ENCODE results near the gene GAREM1.

The GAREM1 gene

DNA sequence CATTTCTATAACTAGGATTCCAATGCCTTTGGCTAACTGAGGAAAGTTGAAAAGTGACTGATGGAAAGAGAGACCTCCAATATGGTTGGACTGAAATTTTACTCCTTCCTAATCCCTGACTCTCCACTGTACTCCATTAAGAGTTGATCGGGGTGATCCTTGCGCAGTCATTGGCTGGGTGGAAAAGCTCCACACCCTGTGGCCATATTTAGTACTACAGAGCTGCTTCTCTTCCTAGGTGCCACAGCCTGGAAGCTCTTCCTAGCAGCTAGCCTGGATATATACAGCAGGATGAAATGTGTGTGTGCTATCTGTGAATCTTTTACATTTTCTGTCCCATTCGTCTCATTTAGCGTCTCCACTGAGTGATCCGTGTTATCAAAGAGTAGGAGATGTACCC is 209.7 kb downstream of the GAREM1 start:
- Histone ChIP-seq H3K9me3 (replicated peaks; ENCODE audit: low read length) (no peaks in the 10 kb centered on the region), H3K36me3 (ENCODE audit: insufficient read depth, low read length) (no peaks in the 10 kb centered on the region), H3K4me3 (ENCODE audit: low read length) (no peak overlapping the region), H3K9ac (ENCODE audit: low read depth, low read length) (no peak overlapping the region), H3K4me1 (ENCODE audit: control insufficient read depth, insufficient read depth, low read length) (no peaks in the 10 kb centered on the region), H3K4me2 (ENCODE audit: low read length) (no peak overlapping the region), H3K27me3 (ENCODE audit: control insufficient read depth, insufficient read depth, low read length) (no peaks in the 10 kb centered on the region)

DNA sequence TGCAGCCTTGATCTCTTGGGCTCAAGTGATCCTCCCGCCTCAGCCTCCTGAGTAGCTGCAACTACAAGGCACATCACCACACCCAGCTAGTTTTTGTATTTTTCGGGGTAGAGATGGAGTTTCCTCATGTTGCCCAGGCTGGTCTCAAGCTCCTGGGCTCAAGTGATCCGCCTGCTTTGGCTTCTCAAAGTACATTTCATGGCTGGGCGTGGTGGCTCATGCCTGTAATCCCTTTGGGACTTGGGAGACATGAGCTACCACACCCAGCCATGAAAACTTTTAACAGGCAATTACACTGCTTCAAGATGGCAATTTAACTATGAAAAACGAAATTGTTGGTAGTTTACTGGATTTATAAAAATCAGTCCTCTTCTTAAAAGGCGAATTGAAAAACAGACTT is 211.1 kb downstream of the GAREM1 start:
- Histone ChIP-seq H3K27me3 (ENCODE audit: control insufficient read depth, insufficient read depth, low read length) (no peaks in the 10 kb centered on the region), H3K4me3 (ENCODE audit: low read length) (no peak overlapping the region), H3K4me1 (ENCODE audit: control insufficient read depth, insufficient read depth, low read length) (no peaks in the 10 kb centered on the region), H3K9ac (ENCODE audit: low read depth, low read length) (no peak overlapping the region), H3K36me3 (ENCODE audit: insufficient read depth, low read length) (no peaks in the 10 kb centered on the region), H3K9me3 (replicated peaks; ENCODE audit: low read length) (no peaks in the 10 kb centered on the region), H3K4me2 (ENCODE audit: low read length) (no peak overlapping the region)

DNA sequence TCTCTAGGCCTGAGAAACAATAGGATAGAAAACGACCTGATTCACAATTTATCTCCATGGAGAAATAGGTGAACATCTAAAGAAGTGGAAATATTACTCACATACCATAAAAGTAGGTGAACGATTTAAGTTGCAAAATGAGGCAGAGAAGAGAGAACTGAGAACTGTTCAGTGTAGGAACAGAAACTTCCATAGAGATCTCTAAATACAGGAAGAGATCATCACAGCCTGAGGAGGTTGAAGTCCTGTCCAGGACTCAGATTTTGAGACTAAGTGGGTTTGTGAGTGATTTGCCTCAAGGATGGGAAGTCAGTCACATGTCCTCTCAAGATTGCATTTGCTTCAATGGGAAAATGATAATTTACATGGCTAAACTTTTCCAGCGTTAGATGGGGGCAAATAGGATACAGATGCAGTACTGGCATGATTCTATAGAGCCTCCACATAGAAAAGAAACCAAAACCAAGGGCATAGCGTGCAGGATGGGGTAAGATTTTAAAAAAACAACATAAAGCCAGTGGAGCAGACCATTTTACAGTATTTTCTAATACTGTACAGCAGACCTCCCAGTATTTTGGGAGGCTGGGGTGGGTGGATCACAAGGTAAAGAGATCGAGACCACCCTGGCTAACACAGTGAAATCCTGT is 212.0 kb downstream of the GAREM1 start:
- Histone ChIP-seq H3K4me1 (ENCODE audit: control insufficient read depth, insufficient read depth, low read length) (no peaks in the 10 kb centered on the region), H3K27me3 (ENCODE audit: control insufficient read depth, insufficient read depth, low read length) (no peaks in the 10 kb centered on the region), H3K9ac (ENCODE audit: low read depth, low read length) (no peak overlapping the region), H3K36me3 (ENCODE audit: insufficient read depth, low read length) (no peaks in the 10 kb centered on the region), H3K4me3 (ENCODE audit: low read length) (no peak overlapping the region), H3K9me3 (replicated peaks; ENCODE audit: low read length) (no peaks in the 10 kb centered on the region), H3K4me2 (ENCODE audit: low read length) (no peak overlapping the region)

DNA sequence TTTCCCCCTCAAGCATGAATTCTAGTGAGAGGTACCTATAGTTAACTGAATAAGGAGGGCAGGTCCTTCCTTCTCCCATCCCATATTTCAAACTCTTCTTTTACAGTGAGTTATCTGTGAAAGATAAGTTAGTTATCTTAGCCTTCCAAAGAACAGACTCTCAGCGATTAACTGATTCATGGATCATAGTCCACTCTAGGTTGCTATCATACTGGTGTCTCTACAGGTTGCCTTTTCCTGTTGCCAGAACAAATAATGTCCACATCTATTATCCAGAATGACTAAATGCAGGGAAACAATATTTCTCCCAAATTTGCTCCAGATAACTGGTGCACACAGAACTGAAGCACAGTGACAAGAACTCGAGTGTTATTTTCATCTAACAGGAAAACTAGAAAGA is 212.5 kb downstream of the GAREM1 start:
- Histone ChIP-seq H3K4me2 (ENCODE audit: low read length) (no peak overlapping the region), H3K27me3 (ENCODE audit: control insufficient read depth, insufficient read depth, low read length) (no peaks in the 10 kb centered on the region), H3K4me3 (ENCODE audit: low read length) (no peak overlapping the region), H3K4me1 (ENCODE audit: control insufficient read depth, insufficient read depth, low read length) (no peaks in the 10 kb centered on the region), H3K9ac (ENCODE audit: low read depth, low read length) (no peak overlapping the region), H3K9me3 (replicated peaks; ENCODE audit: low read length) (no peaks in the 10 kb centered on the region), H3K36me3 (ENCODE audit: insufficient read depth, low read length) (no peaks in the 10 kb centered on the region)

DNA sequence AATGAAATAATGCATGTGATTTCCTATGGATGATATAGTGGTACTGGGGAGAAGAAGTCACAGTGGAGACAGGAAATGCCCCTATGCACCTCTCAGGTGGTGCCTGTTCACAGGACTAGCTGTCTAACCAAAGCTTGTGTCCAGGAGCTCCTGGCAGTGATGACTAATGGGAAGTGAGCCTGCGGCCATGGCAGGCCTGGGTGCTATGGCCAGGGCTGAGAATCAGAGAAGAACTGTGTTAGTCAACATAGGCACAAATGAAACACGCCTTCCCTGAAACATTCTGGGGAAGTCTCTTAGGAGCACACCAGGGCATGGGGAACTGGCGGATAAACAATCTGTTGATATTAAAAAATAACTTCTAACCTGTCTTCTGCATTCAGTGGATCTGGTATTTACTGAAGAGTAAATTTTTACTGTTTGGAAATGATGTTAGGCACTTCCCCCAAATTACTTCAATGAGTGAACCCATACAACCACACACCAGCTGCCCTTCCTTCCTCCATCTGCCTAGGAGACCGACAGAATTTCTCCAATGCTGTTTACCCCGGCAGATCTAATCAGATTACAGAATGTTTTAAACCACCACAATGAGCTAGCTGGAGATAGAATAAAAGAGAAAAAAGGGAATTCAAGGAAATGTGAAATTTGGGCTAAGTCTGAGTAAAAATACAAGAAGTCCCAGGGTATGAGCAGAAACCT is 213.4 kb downstream of the GAREM1 start:
- H3K4me1 ChIP-seq (ENCODE audit: control insufficient read depth, insufficient read depth, low read length) = no peaks in the 10 kb centered on the region
- H3K27me3 ChIP-seq (ENCODE audit: control insufficient read depth, insufficient read depth, low read length) = no peaks in the 10 kb centered on the region
- no peak overlapping the region for H3K4me2 ChIP-seq (ENCODE audit: low read length)
- no peaks in the 10 kb centered on the region for H3K36me3 ChIP-seq (ENCODE audit: insufficient read depth, low read length)
- H3K9ac ChIP-seq (ENCODE audit: low read depth, low read length) = no peak overlapping the region
- no peaks in the 10 kb centered on the region for H3K9me3 ChIP-seq (replicated peaks; ENCODE audit: low read length)
- H3K4me3 ChIP-seq (ENCODE audit: low read length) = no peak overlapping the region

DNA sequence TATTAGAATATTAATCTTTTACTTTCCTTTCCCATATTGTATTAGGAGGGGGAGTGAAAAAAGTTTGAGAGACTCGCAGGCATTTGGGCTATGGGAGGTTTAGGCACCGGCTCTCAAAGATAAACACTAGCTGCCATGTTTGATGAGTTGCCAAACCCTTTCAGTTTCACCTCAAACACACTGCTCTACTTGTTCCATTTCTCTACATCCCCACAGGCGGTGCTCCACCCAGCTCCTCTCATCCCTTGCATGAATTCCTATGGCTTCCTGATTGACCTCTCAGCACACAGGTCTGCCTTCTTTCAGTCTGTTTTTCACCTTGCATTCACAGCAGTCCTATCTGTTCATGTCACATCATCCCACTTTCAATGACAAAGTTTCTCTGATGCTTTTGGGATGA is 215.1 kb downstream of the GAREM1 start:
- no peaks in the 10 kb centered on the region for H3K4me1 ChIP-seq (ENCODE audit: control insufficient read depth, insufficient read depth, low read length)
- H3K9ac ChIP-seq (ENCODE audit: low read depth, low read length) = no peak overlapping the region
- H3K36me3 ChIP-seq (ENCODE audit: insufficient read depth, low read length) = no peaks in the 10 kb centered on the region
- H3K9me3 ChIP-seq (replicated peaks; ENCODE audit: low read length) = no peaks in the 10 kb centered on the region
- no peak overlapping the region for H3K4me2 ChIP-seq (ENCODE audit: low read length)
- H3K4me3 ChIP-seq (ENCODE audit: low read length) = no peak overlapping the region
- H3K27me3 ChIP-seq (ENCODE audit: control insufficient read depth, insufficient read depth, low read length) = peaks cover 5% of the 10 kb centered on the region

DNA sequence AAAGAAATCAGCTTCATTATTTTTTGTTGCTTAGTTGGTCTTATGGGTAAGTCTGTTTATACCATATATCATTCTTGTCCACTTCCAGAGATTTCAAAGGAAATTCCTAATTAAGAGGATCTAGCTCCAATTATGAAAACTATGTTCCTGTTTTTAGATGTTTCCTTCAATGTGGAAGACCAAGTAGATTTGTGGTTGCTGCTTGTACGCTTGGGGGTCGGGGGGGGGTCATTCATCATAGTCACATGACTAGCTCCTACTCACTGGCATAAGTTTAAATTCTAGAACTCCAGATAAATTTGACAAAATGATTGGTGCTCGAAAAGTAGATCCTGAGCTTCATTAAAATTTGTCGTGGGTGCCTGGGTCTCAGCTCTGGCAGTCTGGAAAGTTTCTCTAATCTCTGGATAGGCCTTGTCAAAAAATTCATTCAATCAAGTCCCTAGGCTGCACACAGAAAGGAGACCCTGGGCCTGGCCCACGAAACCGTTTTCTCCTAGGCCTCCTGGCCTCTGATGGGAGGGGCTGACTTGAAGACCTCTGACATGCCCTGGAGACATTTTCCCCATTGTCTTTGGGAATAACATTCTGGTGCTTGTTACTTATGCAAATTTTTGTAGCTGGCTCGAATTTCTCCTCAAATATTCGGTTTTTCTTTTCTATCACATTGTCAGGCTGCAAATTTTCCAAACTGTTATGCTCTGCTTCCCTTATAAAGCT is 218.4 kb downstream of the GAREM1 start:
- no peak overlapping the region for H3K4me3 ChIP-seq (ENCODE audit: low read length)
- H3K4me1 ChIP-seq (ENCODE audit: control insufficient read depth, insufficient read depth, low read length) = no peaks in the 10 kb centered on the region
- no peaks in the 10 kb centered on the region for H3K9me3 ChIP-seq (replicated peaks; ENCODE audit: low read length)
- H3K36me3 ChIP-seq (ENCODE audit: insufficient read depth, low read length) = no peaks in the 10 kb centered on the region
- no peak overlapping the region for H3K9ac ChIP-seq (ENCODE audit: low read depth, low read length)
- no peak overlapping the region for H3K4me2 ChIP-seq (ENCODE audit: low read length)
- H3K27me3 ChIP-seq (ENCODE audit: control insufficient read depth, insufficient read depth, low read length) = peaks cover 5% of the 10 kb centered on the region

DNA sequence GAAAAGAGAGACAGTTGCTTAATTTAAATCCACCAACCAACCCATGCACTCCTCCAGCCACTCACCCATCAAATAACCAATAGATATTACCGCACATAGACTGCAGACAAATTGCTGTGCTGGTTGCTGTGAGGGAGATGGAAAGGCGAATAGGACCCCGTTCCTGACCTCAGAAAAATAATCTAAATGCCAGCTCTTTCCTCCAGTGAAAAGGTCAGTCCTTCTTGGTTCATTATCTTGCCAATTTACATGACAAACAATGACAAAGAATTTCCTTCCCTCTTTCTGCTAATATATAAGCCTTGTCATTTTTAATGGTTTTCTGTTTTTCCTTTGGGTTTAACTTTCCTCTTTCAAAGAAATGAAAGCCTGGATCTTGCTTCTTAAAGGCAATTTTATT is 219.2 kb downstream of the GAREM1 start:
- peaks cover 5% of the 10 kb centered on the region for H3K27me3 ChIP-seq (ENCODE audit: control insufficient read depth, insufficient read depth, low read length)
- H3K4me2 ChIP-seq (ENCODE audit: low read length) = no peak overlapping the region
- no peak overlapping the region for H3K9ac ChIP-seq (ENCODE audit: low read depth, low read length)
- H3K4me1 ChIP-seq (ENCODE audit: control insufficient read depth, insufficient read depth, low read length) = no peaks in the 10 kb centered on the region
- no peak overlapping the region for H3K4me3 ChIP-seq (ENCODE audit: low read length)
- no peaks in the 10 kb centered on the region for H3K9me3 ChIP-seq (replicated peaks; ENCODE audit: low read length)
- no peaks in the 10 kb centered on the region for H3K36me3 ChIP-seq (ENCODE audit: insufficient read depth, low read length)

DNA sequence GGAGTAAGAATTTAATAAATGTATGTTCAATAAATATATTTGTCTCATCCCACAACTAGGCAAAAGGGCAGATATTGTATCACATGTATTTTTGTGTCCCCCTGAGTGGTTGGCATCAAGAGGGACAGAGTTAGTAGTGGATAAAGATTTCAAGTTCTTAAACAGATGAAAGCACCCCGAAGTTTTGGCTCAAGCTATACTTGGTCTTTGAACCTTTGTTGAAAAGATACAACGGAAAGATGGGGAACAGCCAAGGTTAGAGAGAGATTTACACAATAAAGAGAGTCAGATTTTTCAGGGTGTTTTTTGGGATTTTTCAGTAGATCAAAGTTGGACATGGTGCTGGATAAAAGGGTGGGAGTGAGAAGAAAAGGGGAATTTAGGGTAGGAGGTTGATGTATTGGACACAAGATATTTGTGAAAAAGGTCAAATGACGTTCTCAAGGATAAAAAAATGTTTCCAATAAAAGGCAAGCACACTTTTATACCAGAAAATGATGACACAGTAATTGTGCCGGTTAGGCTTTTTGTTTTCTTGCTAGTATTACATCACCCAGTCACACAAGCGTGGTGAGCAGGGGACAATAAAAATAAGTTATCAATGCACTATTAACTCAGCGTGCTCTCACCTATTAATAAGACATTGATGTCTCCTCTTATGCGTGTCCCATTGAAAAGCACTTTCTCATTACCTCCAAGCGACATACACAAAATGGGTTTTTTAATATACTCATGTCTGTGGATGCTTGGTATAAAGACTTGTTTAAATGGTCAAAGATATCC is 221.3 kb downstream of the GAREM1 start:
- H3K27me3 ChIP-seq (ENCODE audit: control insufficient read depth, insufficient read depth, low read length) = peaks cover 5% of the 10 kb centered on the region
- H3K36me3 ChIP-seq (ENCODE audit: insufficient read depth, low read length) = no peaks in the 10 kb centered on the region
- no peak overlapping the region for H3K9ac ChIP-seq (ENCODE audit: low read depth, low read length)
- no peak overlapping the region for H3K4me2 ChIP-seq (ENCODE audit: low read length)
- no peaks in the 10 kb centered on the region for H3K9me3 ChIP-seq (replicated peaks; ENCODE audit: low read length)
- no peak overlapping the region for H3K4me3 ChIP-seq (ENCODE audit: low read length)
- no peaks in the 10 kb centered on the region for H3K4me1 ChIP-seq (ENCODE audit: control insufficient read depth, insufficient read depth, low read length)

DNA sequence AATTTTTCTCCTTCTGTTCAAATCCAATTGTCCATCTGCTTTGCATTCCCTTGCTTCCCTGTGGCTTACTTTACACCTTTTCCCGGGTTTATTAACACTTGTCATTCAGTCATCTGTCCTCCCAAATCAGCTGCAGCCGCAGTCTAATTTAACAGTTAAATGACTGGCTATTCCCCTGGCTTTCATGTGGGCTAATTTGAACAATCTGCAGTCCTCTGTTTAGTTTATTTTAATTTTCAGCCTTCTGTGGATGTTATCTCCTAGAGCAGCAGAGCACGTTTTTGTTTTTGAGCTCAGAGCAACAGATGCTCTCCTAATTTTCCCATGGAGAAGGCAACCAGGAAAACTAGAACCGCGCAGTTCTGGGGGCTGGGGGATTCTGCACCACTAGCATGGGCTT is 225.8 kb downstream of the GAREM1 start:
- Histone ChIP-seq H3K4me2 (ENCODE audit: low read length) (no peak overlapping the region), H3K9ac (ENCODE audit: low read depth, low read length) (no peak overlapping the region), H3K4me3 (ENCODE audit: low read length) (no peak overlapping the region), H3K9me3 (replicated peaks; ENCODE audit: low read length) (no peaks in the 10 kb centered on the region), H3K36me3 (ENCODE audit: insufficient read depth, low read length) (no peaks in the 10 kb centered on the region), H3K27me3 (ENCODE audit: control insufficient read depth, insufficient read depth, low read length) (peaks cover 16% of the 10 kb centered on the region), H3K4me1 (ENCODE audit: control insufficient read depth, insufficient read depth, low read length) (no peaks in the 10 kb centered on the region)

DNA sequence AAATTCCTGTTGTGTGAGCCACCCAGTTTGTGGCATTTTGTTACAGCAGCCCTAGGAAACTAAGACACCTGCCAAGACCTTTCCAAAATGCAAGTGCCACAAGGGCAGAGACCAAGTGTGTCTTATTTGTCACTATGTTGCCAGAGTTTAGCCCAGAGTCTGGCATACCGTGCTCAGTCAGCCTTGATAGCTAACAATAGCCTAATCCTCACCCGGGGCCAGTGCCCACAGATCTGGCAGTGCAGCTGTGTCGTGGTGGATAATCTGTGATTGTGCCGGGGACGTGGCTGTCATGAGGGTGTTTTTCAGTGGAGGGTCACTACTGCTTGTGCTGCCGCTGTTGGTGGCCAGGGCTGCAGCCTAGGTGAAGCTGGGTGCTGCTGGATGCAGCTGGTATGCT is 227.3 kb downstream of the GAREM1 start:
- no peak overlapping the region for H3K4me2 ChIP-seq (ENCODE audit: low read length)
- no peak overlapping the region for H3K9ac ChIP-seq (ENCODE audit: low read depth, low read length)
- no peaks in the 10 kb centered on the region for H3K4me1 ChIP-seq (ENCODE audit: control insufficient read depth, insufficient read depth, low read length)
- no peaks in the 10 kb centered on the region for H3K9me3 ChIP-seq (replicated peaks; ENCODE audit: low read length)
- peaks cover 16% of the 10 kb centered on the region for H3K27me3 ChIP-seq (ENCODE audit: control insufficient read depth, insufficient read depth, low read length)
- no peaks in the 10 kb centered on the region for H3K36me3 ChIP-seq (ENCODE audit: insufficient read depth, low read length)
- no peak overlapping the region for H3K4me3 ChIP-seq (ENCODE audit: low read length)
